HepG2 (cell line): ENCODE results near the gene WFDC12. TPM values are rescaled to one million over a fixed set of nuclear protein-coding genes. Genes with fewer than 3 reads are reported as not detected.
A peak's percentile ranks its signal among the peaks of the same experiment; 100 is the strongest.

Source experiments
- ARID3A ChIP-seq: IDR thresholded peaks from 2 replicates; pipeline ENCODE4 v1.6.1; 2012; ENCODE audit warnings: low read depth, low read length, improper control_type of control experiment
- ATF7 ChIP-seq, 2 experiments: fragments of 450-650 bp in 1 of 2; sonication (generic) in 1 of 2; formaldehyde crosslinking in 1 of 2; IDR thresholded peaks; 2 replicates each; pipeline versions ENCODE4 v1.4.0 to v1.6.1; 2016 to 2020; ENCODE audit warnings: antibody characterized with exemption in 1 of 2, mild to moderate bottlenecking in 1 of 2, missing genetic modification reagents in 1 of 2
- BRD4 ChIP-seq: sonication (generic); formaldehyde crosslinking; IDR thresholded peaks from 2 replicates; pipeline ENCODE4 v1.4.0; 2020; ENCODE audit warnings: missing genetic modification reagents
- GMEB1 ChIP-seq: sonication (generic); formaldehyde crosslinking; IDR thresholded peaks from 2 replicates; pipeline ENCODE4 v1.5.1; 2020; ENCODE audit warnings: missing genetic modification reagents, mild to moderate bottlenecking, borderline replicate concordance
- MAZ ChIP-seq, 2 experiments: sonication (generic) in 1 of 2; formaldehyde crosslinking in 1 of 2; IDR thresholded peaks; 2 replicates each; pipeline versions ENCODE4 v1.5.0 to v1.6.1; 2012 to 2020; ENCODE audit warnings: low read depth in 2 of 2, mild to moderate bottlenecking in 2 of 2, borderline replicate concordance in 1 of 2, improper control_type of control experiment in 1 of 2, low read length in 1 of 2, missing genetic modification reagents in 1 of 2, moderate library complexity in 1 of 2
- NR2F1 ChIP-seq, 2 experiments: fragments of 450-650 bp in 1 of 2; formaldehyde crosslinking in 1 of 2; IDR thresholded peaks; 2 replicates each; pipeline versions ENCODE4 v1.5.0 to v1.6.1; 2016 to 2020; ENCODE audit warnings: mild to moderate bottlenecking in 1 of 2, missing compliant biosample characterization in 1 of 2, missing genetic modification reagents in 1 of 2, moderate library complexity in 1 of 2
- POLR2AphosphoS5 ChIP-seq: IDR thresholded peaks from 2 replicates; pipeline ENCODE4 v1.6.1; 2012; ENCODE audit warnings: low read depth, low read length
- SIN3A ChIP-seq: IDR thresholded peaks from 2 replicates; pipeline ENCODE4 v1.6.1; 2011; ENCODE audit warnings: low read depth, mild to moderate bottlenecking, control low read depth, low read length, borderline replicate concordance
- SP1 ChIP-seq, 2 experiments: fragments of 450-650 bp in 1 of 2; sonication (generic) in 1 of 2; formaldehyde crosslinking in 1 of 2; IDR thresholded peaks; 2 replicates each; pipeline versions ENCODE4 v1.4.0 to v1.6.1; 2016 to 2020; ENCODE audit warnings: missing genetic modification reagents in 1 of 2
- TMF1 ChIP-seq: sonication (generic); formaldehyde crosslinking; IDR thresholded peaks from 2 replicates; pipeline ENCODE4 v1.8.1; 2022; ENCODE audit warnings: low read depth, missing genetic modification reagents
- ZFP36L1 ChIP-seq: sonication (generic); formaldehyde crosslinking; IDR thresholded peaks from 2 replicates; pipeline ENCODE4 v1.8.0; 2022; ENCODE audit warnings: mild to moderate bottlenecking, missing genetic modification reagents, moderate library complexity
- ZFP91 ChIP-seq: sonication (generic); formaldehyde crosslinking; IDR thresholded peaks from 2 replicates; pipeline ENCODE4 v1.9.0; 2022; ENCODE audit warnings: missing genetic modification reagents, mild to moderate bottlenecking, borderline replicate concordance
- ZNF484 ChIP-seq: sonication (generic); formaldehyde crosslinking; IDR thresholded peaks from 2 replicates; pipeline ENCODE4 v1.5.1; 2020; ENCODE audit warnings: mild to moderate bottlenecking, low read depth, missing genetic modification reagents, borderline replicate concordance
- ZNF501 ChIP-seq: sonication (generic); formaldehyde crosslinking; IDR thresholded peaks from 2 replicates; pipeline ENCODE4 v1.5.1; 2020; ENCODE audit warnings: mild to moderate bottlenecking, moderate library complexity, missing genetic modification reagents
- ZNF547 ChIP-seq: sonication (generic); formaldehyde crosslinking; IDR thresholded peaks from 2 replicates; pipeline ENCODE4 v1.5.1; 2020; ENCODE audit warnings: mild to moderate bottlenecking, missing genetic modification reagents
- ZNF639 ChIP-seq: conservative IDR thresholded peaks from 2 replicates; pipeline ENCODE4 v1.6.1; 2018; ENCODE audit warnings: missing genetic modification reagents
- ZNF704 ChIP-seq: sonication (generic); formaldehyde crosslinking; IDR thresholded peaks from 2 replicates; pipeline ENCODE4 v1.8.1; 2023; ENCODE audit warnings: mild to moderate bottlenecking, inconsistent platforms, moderate library complexity, missing genetic modification reagents, borderline replicate concordance
- ZNF768 ChIP-seq: sonication (generic); formaldehyde crosslinking; IDR thresholded peaks from 2 replicates; pipeline ENCODE4 v1.4.0; 2020; ENCODE audit warnings: missing genetic modification reagents
- ZNF788 ChIP-seq: sonication (generic); formaldehyde crosslinking; IDR thresholded peaks from 2 replicates; pipeline ENCODE4 v1.5.0; 2020; ENCODE audit warnings: mild to moderate bottlenecking, missing genetic modification reagents, borderline replicate concordance
- ZZZ3 ChIP-seq: sonication (generic); formaldehyde crosslinking; IDR thresholded peaks from 2 replicates; pipeline ENCODE4 v1.4.0; 2020; ENCODE audit warnings: missing genetic modification reagents, mild to moderate bottlenecking, borderline replicate concordance
- polyA plus RNA-seq, 8 experiments: library from polyadenylated mRNA; depleted of rRNA in 3 of 8; stranded (reverse) in 7 of 8; unstranded in 1 of 8; fragments of >200 nt; fragmentation: Illumina TruSeq in 4 of 8; extraction: Trizol in 4 of 8; gene quantifications; 2 replicates each; pipeline versions ENCODE4 v1.2.1 to v1.2.3, GENCODE V29; 2011 to 2016; ENCODE audit warnings: low read depth in 4 of 8, missing spikeins in 1 of 8, mixed read lengths in 1 of 8; ENCODE audit not compliant: insufficient read depth in 1 of 8
- total RNA-seq, 5 experiments: library from RNA; depleted of rRNA; stranded (reverse); fragments of >200 nt; fragmentation: Illumina TruSeq; extraction: Trizol; gene quantifications; 2 replicates each; pipeline ENCODE4 v1.2.3, GENCODE V29; 2016; ENCODE audit warnings: low read depth in 1 of 5

WFDC12 gene
- total and polyA plus RNA-seq, 2 of the 13 experiments (the other 11 are each of a cell fraction or from before 2014, with no cell fraction given) = not detected

- TF ChIP-seq ZNF788 (CRISPR knock-in tag) (0 out of 2 replicates have a peak, but pooled peaks have one; percentile 16), ZZZ3 (no peak), POLR2AphosphoS5 (no peak), ZNF768 (peak; percentile 45; the same call in 1 of the 2 replicates), SP1 (IDR thresholded peaks at IDR 0.05) (no peak), SP1 (CRISPR knock-in tag; IDR thresholded peaks at IDR 0.05) (no peak), GMEB1 (CRISPR knock-in tag) (no peak), NR2F1 (CRISPR knock-in tag; IDR thresholded peaks at IDR 0.05) (peak; percentile 64 to 87; a peak in 3 of 4 replicates), ARID3A (no peak), ZNF484 (CRISPR knock-in tag) (no peak), ZFP36L1 (CRISPR knock-in tag) (no peak), ZNF501 (CRISPR knock-in tag) (0 out of 2 replicates have a peak, but pooled peaks have one; percentile 36), ZNF547 (no peak), TMF1 (no peak), SIN3A (no peak), MAZ (IDR thresholded peaks at IDR 0.05; ENCODE audit: borderline replicate concordance, low read depth, low read length) (0 out of 2 replicates have a peak, but pooled peaks have one; percentile 32), MAZ (CRISPR knock-in tag; IDR thresholded peaks at IDR 0.05; ENCODE audit: low read depth) (no peak), ZNF639 (CRISPR knock-in tag) (no peak), BRD4 (CRISPR knock-in tag) (no peak), ZNF704 (CRISPR knock-in tag) (no peak; the same call in 1 of the 2 replicates), ZFP91 (CRISPR knock-in tag) (no peak), ATF7 (IDR thresholded peaks at IDR 0.05) (no peak), ATF7 (CRISPR knock-in tag; IDR thresholded peaks at IDR 0.05) (no peak)
Measured at GRCh38 chr20:45138561-45139300, 14.5 kb upstream of the WFDC12 start (continued).
